ENCODE data around the gene NKG7. TPM values are rescaled to one million over a fixed set of nuclear protein-coding genes. Genes with fewer than 3 reads are reported as not detected.

The NKG7 gene
- total and polyA plus RNA-seq, 2 of the 13 experiments (the other 11 are each of a cell fraction or from before 2014, with no cell fraction given), result 0.40 TPM; not detected in 1

GRCh38 chr19:51356159-51356801, 16.2 kb downstream of the NKG7 start (continued):
- TF ChIP-seq ZNF3 (CRISPR knock-in tag; IDR thresholded peaks at IDR 0.05), result no peak
- TF ChIP-seq ZNF354B (CRISPR knock-in tag; IDR thresholded peaks at IDR 0.05), result no peak
- TF ChIP-seq HNRNPL (IDR thresholded peaks at IDR 0.05; ENCODE audit: low read depth, low read length), result no peak
- TF ChIP-seq ATM (IDR thresholded peaks at IDR 0.05; ENCODE audit: borderline replicate concordance), result no peak
- TF ChIP-seq ZNF263 (CRISPR knock-in tag; IDR thresholded peaks at IDR 0.05), result no peak
- TF ChIP-seq IRF1 (CRISPR knock-in tag; IDR thresholded peaks at IDR 0.05; ENCODE audit: low read depth), result no peak
- no peak for TF ChIP-seq KDM5A (IDR thresholded peaks at IDR 0.05; ENCODE audit: borderline replicate concordance, low read length)
- TF ChIP-seq ZSCAN29 (CRISPR knock-in tag; conservative IDR thresholded peaks at IDR 0.05), result peak; percentile 30; the same call in 1 of the 2 replicates
- no peak; the same call in 1 of the 2 replicates for TF ChIP-seq ZNF556 (CRISPR knock-in tag; IDR thresholded peaks at IDR 0.05; ENCODE audit: borderline replicate concordance)
- TF ChIP-seq GATAD1 (CRISPR knock-in tag; IDR thresholded peaks at IDR 0.05), result peak; percentile 49; the same call in 1 of the 2 replicates
- no peak for TF ChIP-seq ZNF362 (CRISPR knock-in tag; IDR thresholded peaks at IDR 0.05; ENCODE audit: borderline replicate concordance)
- TF ChIP-seq MIER3 (CRISPR knock-in tag; IDR thresholded peaks at IDR 0.05; ENCODE audit: borderline replicate concordance), result peak; percentile 58; the same call in 1 of the 2 replicates
- TF ChIP-seq ZNF552 (CRISPR knock-in tag; IDR thresholded peaks at IDR 0.05; ENCODE audit: borderline replicate concordance), result no peak
- no peak for TF ChIP-seq AGO1 (IDR thresholded peaks at IDR 0.05; ENCODE audit: low read depth, low read length, poor library complexity, severe bottlenecking)
- no peak for TF ChIP-seq MATR3 (CRISPR knock-in tag; IDR thresholded peaks at IDR 0.05)
- peak; percentile 85 for TF ChIP-seq PAXIP1 (CRISPR knock-in tag; conservative IDR thresholded peaks at IDR 0.05)
- no peak for TF ChIP-seq ZNF512 (CRISPR knock-in tag; IDR thresholded peaks at IDR 0.05)
- TF ChIP-seq ZFP91 (CRISPR knock-in tag; IDR thresholded peaks at IDR 0.05; ENCODE audit: borderline replicate concordance), result peak; percentile 26; the same call in 1 of the 2 replicates
- 0 out of 2 replicates have a peak, but pooled peaks have one; percentile 24 for TF ChIP-seq IKZF5 (CRISPR knock-in tag; IDR thresholded peaks at IDR 0.05)

Measured in HepG2 (cell line).